ENCODE results near the gene SPR. TPM values are rescaled to one million over a fixed set of nuclear protein-coding genes. Genes with fewer than 3 reads are reported as not detected.

The SPR gene
- total RNA-seq, 1 donor from 2014 or later: 53.5 TPM

DNA sequence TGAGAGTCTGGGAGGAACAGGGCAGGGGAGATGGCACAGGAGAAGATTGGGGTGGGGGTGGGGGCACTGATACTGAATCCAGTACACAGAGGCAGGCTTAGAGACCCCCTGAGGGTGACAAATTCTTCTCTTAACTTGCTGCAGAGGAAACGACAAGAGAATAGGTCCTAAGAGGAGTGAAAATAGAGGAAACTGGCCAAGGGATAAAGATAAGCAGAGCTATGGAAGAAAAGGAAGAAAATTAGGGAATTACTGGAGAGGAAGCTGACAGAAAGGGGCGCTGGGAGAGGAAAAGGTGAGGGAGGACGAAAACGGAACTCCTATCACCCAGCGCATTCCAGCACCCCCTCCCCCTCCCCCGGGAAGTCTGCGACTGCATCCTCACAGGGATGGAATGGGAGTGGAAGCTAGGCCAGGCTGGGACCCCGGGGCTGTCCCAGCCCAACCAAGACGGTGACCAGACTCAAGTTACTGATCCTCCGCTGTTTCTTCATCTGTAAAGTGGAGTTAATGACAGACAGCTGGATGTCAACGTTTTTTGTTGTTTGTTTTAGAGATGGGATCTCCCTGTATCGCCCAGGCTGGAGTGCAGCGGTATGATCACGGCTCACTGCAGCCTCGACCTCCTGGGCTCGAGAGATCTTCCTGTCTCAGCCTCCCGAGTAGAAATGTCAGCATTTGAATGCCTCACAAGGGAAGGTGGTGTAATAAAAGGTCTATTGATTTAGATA, 27.5 kb downstream of the SPR start:
- Histone ChIP-seq H3K4me1 (peaks cover 45% of the 10 kb centered on the region), H3K9me3 (replicated peaks) (no peaks in the 10 kb centered on the region), H3K4me3 (no peak overlapping the region), H3K27me3 (ENCODE audit: low read depth) (peaks cover 100% of the 10 kb centered on the region), H3K27ac (replicated peaks) (no peak overlapping the region), H3K36me3 (no peaks in the 10 kb centered on the region)
- TF ChIP-seq, protein P1, sequence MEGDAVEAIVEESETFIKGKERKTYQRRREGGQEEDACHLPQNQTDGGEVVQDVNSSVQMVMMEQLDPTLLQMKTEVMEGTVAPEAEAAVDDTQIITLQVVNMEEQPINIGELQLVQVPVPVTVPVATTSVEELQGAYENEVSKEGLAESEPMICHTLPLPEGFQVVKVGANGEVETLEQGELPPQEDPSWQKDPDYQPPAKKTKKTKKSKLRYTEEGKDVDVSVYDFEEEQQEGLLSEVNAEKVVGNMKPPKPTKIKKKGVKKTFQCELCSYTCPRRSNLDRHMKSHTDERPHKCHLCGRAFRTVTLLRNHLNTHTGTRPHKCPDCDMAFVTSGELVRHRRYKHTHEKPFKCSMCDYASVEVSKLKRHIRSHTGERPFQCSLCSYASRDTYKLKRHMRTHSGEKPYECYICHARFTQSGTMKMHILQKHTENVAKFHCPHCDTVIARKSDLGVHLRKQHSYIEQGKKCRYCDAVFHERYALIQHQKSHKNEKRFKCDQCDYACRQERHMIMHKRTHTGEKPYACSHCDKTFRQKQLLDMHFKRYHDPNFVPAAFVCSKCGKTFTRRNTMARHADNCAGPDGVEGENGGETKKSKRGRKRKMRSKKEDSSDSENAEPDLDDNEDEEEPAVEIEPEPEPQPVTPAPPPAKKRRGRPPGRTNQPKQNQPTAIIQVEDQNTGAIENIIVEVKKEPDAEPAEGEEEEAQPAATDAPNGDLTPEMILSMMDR (IDR thresholded peaks at IDR 0.05; ENCODE audit: borderline replicate concordance): no peak
- intact Hi-C loops (cut with micrococcal nuclease): no loop called here
- no peak for DNase-seq

DNA sequence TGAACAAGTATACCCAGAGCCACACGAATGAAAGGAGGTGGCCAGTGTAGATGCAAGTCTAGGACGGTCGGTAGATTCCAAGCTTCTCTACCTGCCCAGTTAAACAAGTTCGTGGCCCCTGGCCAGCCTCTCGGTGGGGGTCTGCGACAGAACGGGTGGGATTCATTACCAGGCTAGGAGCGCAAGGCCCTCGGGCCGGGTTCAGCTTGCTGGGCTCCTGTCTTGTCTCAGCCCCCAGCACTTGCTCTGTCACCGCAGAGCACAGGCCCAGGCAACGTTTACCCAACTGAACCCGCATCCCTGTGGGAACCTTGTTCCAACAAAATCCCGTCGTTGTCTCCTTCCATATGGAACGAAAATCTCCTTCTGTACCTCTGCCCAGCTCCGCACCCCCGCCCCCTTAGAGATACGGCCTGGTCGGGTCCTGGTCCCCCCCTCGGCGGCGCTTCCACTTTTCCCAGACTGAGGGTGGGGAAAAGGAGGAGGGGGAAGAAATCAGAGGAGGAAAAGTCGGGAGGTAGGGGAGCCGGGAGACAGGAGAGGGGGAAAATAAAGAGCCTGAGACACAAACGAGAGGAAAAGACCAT, 28.2 kb downstream of the SPR start:
- intact Hi-C loops (cut with micrococcal nuclease): no loop called here
- no peak overlapping the region for H3K27ac ChIP-seq (replicated peaks)
- DNase-seq: no peak
- H3K36me3 ChIP-seq: no peaks in the 10 kb centered on the region
- peaks cover 51% of the 10 kb centered on the region for H3K4me1 ChIP-seq
- TF ChIP-seq, protein P1 (IDR thresholded peaks at IDR 0.05; ENCODE audit: borderline replicate concordance): no peak
- peak overlapping the region; percentile 61 for H3K4me3 ChIP-seq
- no peaks in the 10 kb centered on the region for H3K9me3 ChIP-seq (replicated peaks)
- H3K27me3 ChIP-seq (ENCODE audit: low read depth): peaks cover 100% of the 10 kb centered on the region

- H3K36me3 ChIP-seq: no peaks in the 10 kb centered on the region
- intact Hi-C loops (cut with micrococcal nuclease): no loop called here
- H3K4me3 ChIP-seq: peak overlapping the region; percentile 61
- H3K27me3 ChIP-seq (ENCODE audit: low read depth): peaks cover 100% of the 10 kb centered on the region
- H3K4me1 ChIP-seq: peaks cover 58% of the 10 kb centered on the region
- DNase-seq: no peak
- TF ChIP-seq, protein P1 (IDR thresholded peaks at IDR 0.05; ENCODE audit: borderline replicate concordance): no peak
- no peak overlapping the region for H3K27ac ChIP-seq (replicated peaks)
- no peaks in the 10 kb centered on the region for H3K9me3 ChIP-seq (replicated peaks)
These were observed 28.9 kb downstream of the SPR start for GRCh38 chr2:72915907-72916742.

DNA sequence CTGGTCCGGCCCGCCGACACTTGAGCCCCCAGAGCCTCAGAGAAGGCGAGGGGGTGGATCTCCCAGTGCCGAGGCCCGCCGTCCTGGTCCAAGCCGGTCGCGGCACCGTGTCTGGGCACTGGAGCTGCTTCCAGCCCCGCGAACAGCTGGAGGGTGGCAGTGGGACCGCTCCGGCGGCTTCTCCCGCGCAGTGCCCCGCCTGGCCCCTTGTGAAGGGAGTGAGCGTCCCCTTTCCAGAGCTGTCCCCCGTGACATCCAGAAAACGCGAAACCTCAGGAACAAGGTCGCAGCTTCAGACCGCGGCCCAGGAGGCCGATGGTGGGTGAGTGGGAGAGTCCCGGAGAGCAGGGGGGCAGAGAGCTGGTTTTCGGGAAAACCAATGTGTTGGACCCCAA, 29.5 kb downstream of the SPR start:
- intact Hi-C loops (cut with micrococcal nuclease): no loop called here
- no peak for DNase-seq
- H3K27ac ChIP-seq (replicated peaks): no peak overlapping the region
- no peaks in the 10 kb centered on the region for H3K9me3 ChIP-seq (replicated peaks)
- TF ChIP-seq, protein P1 (IDR thresholded peaks at IDR 0.05; ENCODE audit: borderline replicate concordance): no peak
- H3K4me3 ChIP-seq: peak overlapping the region; percentile 61
- H3K4me1 ChIP-seq: peaks cover 58% of the 10 kb centered on the region
- H3K27me3 ChIP-seq (ENCODE audit: low read depth): peaks cover 100% of the 10 kb centered on the region
- H3K36me3 ChIP-seq: no peaks in the 10 kb centered on the region

- Histone ChIP-seq H3K36me3 (no peaks in the 10 kb centered on the region), H3K4me1 (peaks cover 58% of the 10 kb centered on the region), H3K27ac (replicated peaks) (no peak within 1 kb of the TSS), H3K9me3 (replicated peaks) (no peaks in the 10 kb centered on the region), H3K27me3 (ENCODE audit: low read depth) (peaks cover 100% of the 10 kb centered on the region), H3K4me3 (peak within 1 kb of the TSS; percentile 61)
- intact Hi-C loops (cut with micrococcal nuclease): no loop called here
- no peak for DNase-seq
- TF ChIP-seq, protein P1 (IDR thresholded peaks at IDR 0.05; ENCODE audit: borderline replicate concordance): no peak
These were observed 30.1 kb downstream of the SPR start, which contains the start of gene EMX1 for GRCh38 chr2:72917138-72917876. Gene EMX1 (plus strand): TSS chr2:72917519. CDS start chr2:72917853, 334 bp downstream.
